ENCODE data around the gene KCNT1.

Gene KCNT1

DNA sequence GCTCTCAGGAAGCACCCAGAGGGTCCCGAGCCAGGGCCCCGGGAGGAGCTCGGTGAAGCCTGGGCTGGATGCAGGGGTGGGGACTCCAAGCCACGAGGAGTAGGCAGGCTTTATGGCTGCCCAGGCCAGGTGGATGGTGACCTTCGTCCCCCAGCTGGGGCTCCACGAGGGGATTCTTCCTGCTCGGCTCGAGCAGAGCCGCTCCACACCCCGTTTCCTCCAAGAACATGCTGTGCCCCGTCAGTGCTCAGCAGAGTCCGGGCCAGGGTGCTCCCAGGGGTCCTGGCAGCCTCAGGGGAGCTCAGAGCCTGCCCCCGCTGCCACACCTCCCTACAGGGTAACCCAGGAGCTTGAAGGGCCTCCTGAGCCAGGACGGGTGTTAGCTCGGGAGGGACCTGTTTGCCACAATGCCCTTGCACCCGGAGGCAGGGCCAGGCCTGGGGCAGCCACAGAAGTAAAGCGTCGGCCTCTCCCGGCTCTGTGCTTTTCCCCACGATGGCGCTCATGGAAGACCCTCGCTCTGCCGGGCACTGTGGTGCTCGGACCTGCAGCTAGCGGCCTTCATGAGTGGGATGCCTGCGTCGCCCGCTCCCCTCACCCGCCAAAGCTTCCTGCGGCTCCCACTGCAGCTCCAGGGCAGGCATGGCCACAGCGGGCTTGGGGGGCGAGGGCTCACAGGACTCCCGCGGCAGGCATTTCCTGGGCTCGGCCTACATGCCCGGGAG lies 86.8 kb downstream of the KCNT1 start:
- no peaks in the 10 kb centered on the region for H3K79me2 ChIP-seq (ENCODE audit: control insufficient read depth, low read length)
- no peaks in the 10 kb centered on the region for H3K4me1 ChIP-seq (ENCODE audit: control insufficient read depth, low read length)
- H4K20me1 ChIP-seq (ENCODE audit: control insufficient read depth, insufficient read depth, low read depth, low read length): no peaks in the 10 kb centered on the region
- no peaks in the 10 kb centered on the region for H3K36me3 ChIP-seq (ENCODE audit: control insufficient read depth, low read length)
- H3K9me2 ChIP-seq (replicated peaks; ENCODE audit: control insufficient read depth, low read length): no peaks in the 10 kb centered on the region
- TF ChIP-seq EZH2phosphoT487 (IDR thresholded peaks at IDR 0.05; ENCODE audit: borderline replicate concordance, low read length): no peak
- TF ChIP-seq, protein P1, sequence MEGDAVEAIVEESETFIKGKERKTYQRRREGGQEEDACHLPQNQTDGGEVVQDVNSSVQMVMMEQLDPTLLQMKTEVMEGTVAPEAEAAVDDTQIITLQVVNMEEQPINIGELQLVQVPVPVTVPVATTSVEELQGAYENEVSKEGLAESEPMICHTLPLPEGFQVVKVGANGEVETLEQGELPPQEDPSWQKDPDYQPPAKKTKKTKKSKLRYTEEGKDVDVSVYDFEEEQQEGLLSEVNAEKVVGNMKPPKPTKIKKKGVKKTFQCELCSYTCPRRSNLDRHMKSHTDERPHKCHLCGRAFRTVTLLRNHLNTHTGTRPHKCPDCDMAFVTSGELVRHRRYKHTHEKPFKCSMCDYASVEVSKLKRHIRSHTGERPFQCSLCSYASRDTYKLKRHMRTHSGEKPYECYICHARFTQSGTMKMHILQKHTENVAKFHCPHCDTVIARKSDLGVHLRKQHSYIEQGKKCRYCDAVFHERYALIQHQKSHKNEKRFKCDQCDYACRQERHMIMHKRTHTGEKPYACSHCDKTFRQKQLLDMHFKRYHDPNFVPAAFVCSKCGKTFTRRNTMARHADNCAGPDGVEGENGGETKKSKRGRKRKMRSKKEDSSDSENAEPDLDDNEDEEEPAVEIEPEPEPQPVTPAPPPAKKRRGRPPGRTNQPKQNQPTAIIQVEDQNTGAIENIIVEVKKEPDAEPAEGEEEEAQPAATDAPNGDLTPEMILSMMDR (IDR thresholded peaks at IDR 0.05; ENCODE audit: low read depth, low read length, poor library complexity, severe bottlenecking): no peak
- H3K4me2 ChIP-seq (ENCODE audit: low read length): no peak overlapping the region
- no peak overlapping the region for H3K27ac ChIP-seq (ENCODE audit: low read depth, low read length)
- H3K27me3 ChIP-seq (ENCODE audit: control insufficient read depth, low read length): no peaks in the 10 kb centered on the region
- H3K4me3 ChIP-seq (ENCODE audit: low read length): no peak overlapping the region
- no peaks in the 10 kb centered on the region for H3K9me3 ChIP-seq (ENCODE audit: control insufficient read depth, insufficient read depth, low read length)
- no peaks in the 10 kb centered on the region for H3F3A ChIP-seq (ENCODE audit: control insufficient read depth, insufficient read depth)

DNA sequence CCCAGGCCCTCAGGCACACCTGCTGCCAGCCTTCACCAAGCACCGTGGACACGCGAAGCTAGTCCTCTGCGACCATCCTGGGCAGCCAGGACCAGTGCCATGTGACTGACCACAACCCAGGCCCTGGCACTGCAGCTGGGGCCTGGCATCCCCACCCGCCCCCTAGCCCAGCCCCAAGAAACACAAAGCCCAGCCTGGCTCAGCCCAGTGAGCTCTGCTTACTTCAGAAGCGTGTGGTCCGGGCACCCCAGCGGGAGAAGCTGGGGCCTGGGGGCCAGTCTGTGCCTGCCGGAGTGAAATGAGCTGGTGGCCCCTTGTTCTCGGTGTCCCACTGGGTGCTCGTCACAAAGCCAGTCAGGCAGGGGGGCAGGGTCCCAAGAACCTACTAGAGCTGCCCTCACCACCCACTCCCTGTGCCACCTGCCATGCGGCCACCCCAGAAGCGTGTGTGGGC lies 87.9 kb downstream of the KCNT1 start:
- Histone ChIP-seq H3K9me2 (replicated peaks; ENCODE audit: control insufficient read depth, low read length) (no peaks in the 10 kb centered on the region), H3K36me3 (ENCODE audit: control insufficient read depth, low read length) (no peaks in the 10 kb centered on the region), H4K20me1 (ENCODE audit: control insufficient read depth, insufficient read depth, low read depth, low read length) (no peaks in the 10 kb centered on the region), H3K4me2 (ENCODE audit: low read length) (no peak overlapping the region), H3K79me2 (ENCODE audit: control insufficient read depth, low read length) (no peaks in the 10 kb centered on the region), H3K4me3 (ENCODE audit: low read length) (no peak overlapping the region), H3K4me1 (ENCODE audit: control insufficient read depth, low read length) (no peaks in the 10 kb centered on the region), H3F3A (ENCODE audit: control insufficient read depth, insufficient read depth) (no peaks in the 10 kb centered on the region), H3K9me3 (ENCODE audit: control insufficient read depth, insufficient read depth, low read length) (no peaks in the 10 kb centered on the region), H3K27me3 (ENCODE audit: control insufficient read depth, low read length) (no peaks in the 10 kb centered on the region), H3K27ac (ENCODE audit: low read depth, low read length) (no peak overlapping the region)
- TF ChIP-seq, protein P1 (IDR thresholded peaks at IDR 0.05; ENCODE audit: low read depth, low read length, poor library complexity, severe bottlenecking): no peak
- TF ChIP-seq EZH2phosphoT487 (IDR thresholded peaks at IDR 0.05; ENCODE audit: borderline replicate concordance, low read length): no peak

DNA sequence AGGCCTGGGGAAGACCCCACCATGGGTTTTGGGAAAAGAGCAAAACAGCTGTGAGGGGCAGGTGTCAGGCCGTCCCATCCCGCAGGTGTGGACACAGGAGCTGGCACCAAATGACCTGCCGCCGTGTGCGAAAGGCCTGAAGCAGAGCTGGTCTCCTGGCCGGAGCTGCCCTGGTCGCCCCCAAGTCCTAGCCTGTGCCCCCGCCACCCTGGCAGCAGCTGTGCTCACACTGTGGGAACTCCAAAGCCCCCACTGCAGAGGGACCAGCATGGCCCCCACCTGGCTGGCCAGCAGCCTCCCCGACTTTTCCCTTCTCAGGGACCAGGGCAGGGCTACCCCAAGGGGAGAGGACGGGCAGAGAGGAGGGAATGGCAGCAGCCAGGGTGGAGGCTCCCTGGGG lies 88.4 kb downstream of the KCNT1 start:
- H3K79me2 ChIP-seq (ENCODE audit: control insufficient read depth, low read length): no peaks in the 10 kb centered on the region
- no peak overlapping the region for H3K4me2 ChIP-seq (ENCODE audit: low read length)
- no peak overlapping the region for H3K27ac ChIP-seq (ENCODE audit: low read depth, low read length)
- H3K4me1 ChIP-seq (ENCODE audit: control insufficient read depth, low read length): no peaks in the 10 kb centered on the region
- no peaks in the 10 kb centered on the region for H3F3A ChIP-seq (ENCODE audit: control insufficient read depth, insufficient read depth)
- TF ChIP-seq, protein P1 (IDR thresholded peaks at IDR 0.05; ENCODE audit: low read depth, low read length, poor library complexity, severe bottlenecking): no peak
- TF ChIP-seq EZH2phosphoT487 (IDR thresholded peaks at IDR 0.05; ENCODE audit: borderline replicate concordance, low read length): no peak
- no peak overlapping the region for H3K4me3 ChIP-seq (ENCODE audit: low read length)
- H3K36me3 ChIP-seq (ENCODE audit: control insufficient read depth, low read length): no peaks in the 10 kb centered on the region
- no peaks in the 10 kb centered on the region for H3K9me3 ChIP-seq (ENCODE audit: control insufficient read depth, insufficient read depth, low read length)
- H4K20me1 ChIP-seq (ENCODE audit: control insufficient read depth, insufficient read depth, low read depth, low read length): no peaks in the 10 kb centered on the region
- no peaks in the 10 kb centered on the region for H3K27me3 ChIP-seq (ENCODE audit: control insufficient read depth, low read length)
- H3K9me2 ChIP-seq (replicated peaks; ENCODE audit: control insufficient read depth, low read length): no peaks in the 10 kb centered on the region

All from DOHH2 (cell line).